ENCODE results near the gene JAKMIP2.
"Not testable (repeated sequence)": the region's sequence is repeated elsewhere in the genome, so short reads cannot be mapped to it uniquely, and the experiment has no call there.

JAKMIP2 gene

DNA sequence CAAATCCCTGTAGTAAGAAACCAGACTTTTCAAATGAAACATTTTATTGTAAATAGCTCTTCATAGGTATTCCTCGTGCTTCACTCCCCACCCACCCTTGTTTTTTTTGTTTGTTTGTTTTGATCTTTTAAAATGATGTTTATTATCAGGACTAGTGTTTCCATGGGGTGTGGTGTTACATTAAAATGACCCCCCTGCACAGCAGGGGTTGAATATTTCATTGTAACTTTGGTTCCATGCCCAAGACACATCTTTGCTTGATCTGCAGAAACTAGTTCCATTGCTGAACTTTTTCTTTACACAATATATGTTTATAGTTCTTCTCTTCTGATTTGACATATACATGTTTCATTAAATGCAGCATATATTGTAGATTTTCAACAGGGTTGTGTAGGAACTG, 191.4 kb downstream of the JAKMIP2 start:
- DNase-seq (ENCODE audit: low read depth): no peak

- no peak for DNase-seq (ENCODE audit: low read depth)
Observed at GRCh38 chr5:147590096-147590495, 192.4 kb downstream of the JAKMIP2 start.

- DNase-seq (ENCODE audit: low read depth): no peak
Observed at GRCh38 chr5:147586832-147587231, 195.7 kb downstream of the JAKMIP2 start.

DNA sequence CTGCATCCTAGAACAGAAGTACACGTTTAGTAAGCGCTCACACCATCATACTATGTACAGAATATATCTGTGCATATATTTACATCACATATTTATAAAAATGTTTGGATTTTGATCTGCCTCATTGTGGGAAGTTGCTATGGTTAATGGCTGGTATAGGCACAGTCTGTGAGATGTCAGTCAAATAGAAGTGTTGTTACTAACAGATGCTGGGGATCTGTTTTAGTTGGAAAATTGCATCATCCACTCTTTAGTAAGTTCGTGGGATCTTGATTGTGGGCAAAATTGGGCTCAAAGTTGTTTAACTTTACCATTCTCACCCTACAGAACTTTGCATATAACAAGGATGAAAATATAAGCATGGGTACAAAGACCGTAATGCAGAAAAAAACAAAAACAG, 196.3 kb downstream of the JAKMIP2 start:
- DNase-seq (ENCODE audit: low read depth): no peak

- not testable (repeated sequence) for DNase-seq (ENCODE audit: low read depth)
Observed at GRCh38 chr5:147582272-147582671, 200.3 kb downstream of the JAKMIP2 start.

DNA sequence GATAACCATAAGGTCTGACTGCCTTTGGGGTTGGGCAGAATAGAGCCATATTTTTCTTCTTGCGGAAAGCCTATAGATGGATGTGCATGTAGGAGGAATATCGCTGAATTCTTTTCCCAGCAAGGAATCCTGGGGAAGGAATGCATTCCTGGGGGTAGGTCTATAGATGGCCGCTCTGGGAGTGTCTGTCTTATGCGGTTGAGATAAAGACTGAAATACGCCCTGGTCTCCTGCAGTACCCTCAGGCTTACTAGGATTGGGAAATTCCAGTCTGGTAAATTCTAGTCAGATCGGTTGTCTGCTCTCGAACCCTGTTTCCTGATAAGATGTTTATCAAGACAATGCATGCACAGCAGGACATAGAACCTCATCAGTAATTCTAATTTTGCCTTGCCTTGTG, 202.1 kb downstream of the JAKMIP2 start:
- not testable (repeated sequence) for DNase-seq (ENCODE audit: low read depth)

DNA sequence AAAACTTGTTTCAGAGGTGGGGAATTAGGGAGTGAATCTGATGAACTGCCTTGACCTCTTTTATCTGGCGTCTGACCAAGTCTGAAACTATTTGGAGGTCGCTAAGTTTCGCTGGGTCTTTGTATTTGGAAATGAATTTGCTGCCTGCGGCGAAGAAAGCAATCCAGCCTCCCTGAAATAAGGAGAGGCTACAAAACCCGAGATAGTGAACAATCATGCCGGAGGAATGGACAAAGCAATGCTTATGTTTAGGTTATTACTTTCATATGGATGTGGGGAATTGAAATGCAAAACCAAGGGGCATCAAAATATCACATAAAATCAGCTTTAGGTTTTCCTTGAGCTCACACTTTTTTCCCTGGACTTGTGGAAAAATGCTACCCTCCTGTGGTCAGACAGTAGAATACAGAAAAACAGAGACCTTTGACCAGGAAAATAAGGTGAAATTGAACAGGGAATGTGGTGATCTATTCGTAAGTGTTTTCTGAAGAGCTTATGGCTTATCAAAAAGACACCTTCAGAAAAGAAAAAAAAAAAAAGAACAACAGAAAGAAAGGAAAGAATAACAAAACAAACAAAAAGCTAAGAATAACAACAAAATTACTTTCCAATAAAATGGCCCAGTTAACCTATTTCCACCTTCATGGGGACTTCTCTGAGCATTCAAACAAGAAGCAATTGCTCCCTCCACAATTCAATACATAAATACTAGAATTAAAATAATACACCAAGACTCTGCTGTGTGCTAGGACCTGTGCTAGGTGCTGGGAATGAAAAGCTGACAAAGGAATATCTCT, 204.1 kb downstream of the JAKMIP2 start:
- DNase-seq (ENCODE audit: low read depth): no peak

GRCh38 chr5:147576646-147577535, 205.6 kb downstream of the JAKMIP2 start:
- DNase-seq (ENCODE audit: low read depth): no peak

- no peak for DNase-seq (ENCODE audit: low read depth)
Observed at GRCh38 chr5:147575598-147575997, 206.9 kb downstream of the JAKMIP2 start.

DNA sequence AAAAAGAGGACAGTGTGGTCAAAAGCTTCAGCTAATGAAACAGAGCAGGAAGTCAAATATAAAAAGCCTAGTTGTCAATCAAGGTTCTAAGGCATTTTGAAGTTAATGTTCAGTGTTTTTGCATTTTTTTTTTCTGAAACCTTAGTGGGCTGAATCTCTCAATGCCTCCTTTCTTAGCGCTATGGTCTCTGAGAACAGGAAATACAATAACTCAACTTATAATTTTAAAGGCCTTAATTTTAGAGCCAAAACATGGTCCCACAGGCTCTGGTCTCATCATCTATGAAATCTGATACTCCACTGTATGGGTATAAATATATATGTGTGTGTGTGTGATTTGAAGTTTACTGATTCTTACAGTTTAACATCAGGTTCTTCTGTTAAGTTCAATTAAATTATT, 209.3 kb downstream of the JAKMIP2 start:
- DNase-seq (ENCODE audit: low read depth): no peak

DNA sequence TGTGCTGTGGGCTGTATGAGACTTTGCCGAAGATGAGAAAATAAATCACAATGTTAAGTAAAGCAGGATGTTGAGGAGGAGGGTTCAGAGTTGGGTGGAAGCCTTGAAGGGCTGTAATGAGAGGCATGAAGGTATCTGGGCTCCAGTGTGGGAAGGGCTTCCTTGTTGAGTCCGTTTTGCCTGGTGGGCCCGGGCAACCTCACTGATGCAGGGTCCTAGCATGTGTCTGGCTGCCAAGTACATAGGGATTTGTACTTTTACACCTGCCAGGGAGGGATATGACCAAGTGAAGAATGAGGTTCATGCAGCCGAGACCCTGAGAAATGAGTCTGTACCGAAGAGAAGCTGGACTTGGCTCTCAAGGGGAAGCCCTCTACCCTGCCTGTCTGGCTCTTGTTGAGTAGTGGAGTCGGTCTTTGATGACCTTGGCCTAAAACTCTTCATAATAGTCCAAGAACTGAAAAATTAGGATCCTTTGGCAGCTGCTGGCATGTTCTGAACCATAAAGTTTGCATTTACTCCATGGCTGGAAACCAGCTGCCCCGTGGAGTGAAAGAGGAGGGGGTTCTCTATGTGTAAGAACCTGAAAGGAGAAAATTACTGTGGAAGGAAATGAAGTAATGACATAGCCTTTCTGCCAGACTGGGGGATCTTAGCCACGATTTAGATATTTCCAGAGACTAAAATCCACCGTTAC, 213.7 kb downstream of the JAKMIP2 start:
- no peak for DNase-seq (ENCODE audit: low read depth)

DNA sequence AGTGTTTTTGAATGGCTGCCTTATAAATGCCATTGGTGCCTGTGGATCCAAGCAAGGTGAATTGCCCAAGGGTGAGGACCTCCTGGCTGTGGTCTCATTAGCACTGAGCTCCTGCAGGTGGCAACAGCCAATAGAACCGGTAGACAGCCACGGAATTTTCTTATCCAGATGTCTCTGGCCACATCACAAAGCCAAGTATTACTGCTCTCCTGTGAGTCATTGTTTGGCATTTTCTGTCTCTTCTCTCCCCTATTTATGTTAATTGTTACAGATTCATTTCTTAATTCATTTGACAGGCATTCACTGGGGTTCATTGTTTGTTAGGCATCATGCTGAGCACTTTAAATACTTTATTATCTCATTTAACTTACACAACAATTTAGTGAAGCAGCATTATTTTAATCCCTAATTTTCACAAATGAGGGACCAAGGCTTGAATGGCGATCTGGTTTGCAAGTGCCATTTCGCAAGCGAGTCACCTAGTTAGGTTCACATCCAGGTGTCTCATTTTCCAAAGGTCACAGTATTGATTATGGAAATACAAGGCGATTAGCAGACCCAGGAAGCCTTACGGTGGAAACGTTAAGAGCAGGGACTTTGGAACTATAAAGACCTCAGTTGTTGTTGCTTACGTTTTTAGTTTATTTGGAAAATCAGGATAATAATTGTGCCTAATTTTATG, 214.5 kb downstream of the JAKMIP2 start:
- DNase-seq (ENCODE audit: low read depth): no peak

GRCh38 chr5:147565524-147565923, 217.0 kb downstream of the JAKMIP2 start:
- DNase-seq (ENCODE audit: low read depth): no peak

GRCh38 chr5:147564124-147564486, 218.4 kb downstream of the JAKMIP2 start:
- no peak for DNase-seq (ENCODE audit: low read depth)

- DNase-seq (ENCODE audit: low read depth): no peak
Observed at GRCh38 chr5:147563466-147564123, 218.9 kb downstream of the JAKMIP2 start.

- DNase-seq (ENCODE audit: low read depth): no peak
Observed at GRCh38 chr5:147561435-147561834, 221.1 kb downstream of the JAKMIP2 start.

- DNase-seq (ENCODE audit: low read depth): no peak
Observed at GRCh38 chr5:147560718-147561331, 221.7 kb downstream of the JAKMIP2 start.

DNA sequence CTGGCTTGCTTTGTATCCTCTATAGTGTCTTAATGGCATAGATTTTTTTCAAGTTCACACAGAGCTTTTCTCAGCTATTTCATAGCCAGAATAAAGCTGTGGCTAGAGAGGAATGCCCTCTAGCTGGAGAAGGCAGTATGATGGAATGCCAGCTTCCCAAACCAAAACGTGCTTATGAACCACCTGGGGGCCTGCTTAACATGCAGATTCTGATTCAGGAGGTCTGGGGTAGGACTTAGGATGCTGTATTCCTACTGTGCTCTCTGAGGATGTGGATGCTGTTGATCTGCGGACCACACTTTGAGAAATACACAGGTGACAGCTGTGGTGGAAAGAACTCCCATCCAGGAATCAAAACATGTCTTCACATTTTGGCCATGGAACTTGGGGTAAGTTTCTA, 222.8 kb downstream of the JAKMIP2 start:
- DNase-seq (ENCODE audit: low read depth): no peak

- no peak for DNase-seq (ENCODE audit: low read depth)
Observed at GRCh38 chr5:147558826-147559225, 223.7 kb downstream of the JAKMIP2 start.

DNA sequence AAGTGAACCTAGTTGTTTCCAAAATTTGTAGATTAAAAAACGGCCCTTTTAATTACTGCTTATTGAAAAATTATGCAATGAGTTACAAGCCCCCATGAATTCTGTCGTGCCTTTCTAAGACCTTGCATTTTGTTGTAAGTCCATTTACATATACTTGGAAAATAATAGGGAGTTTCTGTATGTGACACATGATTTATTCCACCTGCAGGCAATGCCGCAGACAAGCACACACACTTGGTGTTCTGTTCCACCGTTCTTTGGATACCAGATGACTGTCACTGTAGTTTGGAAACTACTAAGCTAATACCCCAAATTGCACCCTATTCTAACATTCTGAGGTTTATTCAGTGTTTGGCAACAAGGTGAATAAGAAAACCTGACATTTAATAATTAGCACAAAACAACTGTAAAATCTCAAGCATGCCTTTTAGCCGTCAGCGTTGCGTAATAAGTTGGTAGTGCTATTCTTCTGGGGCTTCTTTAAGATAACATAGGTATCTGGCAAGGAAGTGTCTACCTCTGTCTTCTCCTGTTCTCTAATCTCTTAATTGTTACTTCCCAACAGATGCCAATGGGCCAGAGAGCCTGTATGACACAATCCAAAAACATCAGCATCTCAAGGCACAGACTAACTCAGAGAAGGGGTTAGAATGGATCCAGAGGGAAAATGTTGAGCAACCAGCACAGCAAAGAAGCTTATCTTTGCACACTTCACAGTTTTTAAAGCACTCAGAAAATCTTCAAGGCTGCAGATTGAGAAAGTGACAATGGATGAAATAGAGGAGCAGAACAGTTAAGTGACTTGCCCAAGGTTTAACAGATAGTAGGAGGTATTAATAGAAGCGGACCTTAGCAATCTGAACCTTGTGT, 224.4 kb downstream of the JAKMIP2 start:
- DNase-seq (ENCODE audit: low read depth): no peak
